Activated naive CD8-positive, alpha-beta T cell treated with anti-CD3 and anti-CD28 coated beads, Interleukin-2, amount 10 ng/mL, durations not matched to agents 7 days and 5 days (primary cell): ENCODE results near the gene SLC25A11. TPM values are rescaled to one million over a fixed set of nuclear protein-coding genes. Genes with fewer than 3 reads are reported as not detected.

Experiments
- ATAC-seq: fragments of 150-1000 bp; cut with Tn5 transposase; one replicate; pipeline ENCODE4 v1.10.0; 2021; ENCODE audit warnings: low read depth, moderate library complexity
- POLR2A ChIA-PET: fragments of 350-600 bp; sonication (Branson Sonifier 250); formaldehyde crosslinking; loops from one replicate; lab custom pipeline; 2021; ENCODE audit warnings: antibody characterized with exemption; lab: Charles Lee
- DNase-seq: peaks from one replicate; pipeline ENCODE4 v3.0.0; 2021
- H3K27ac Mint-ChIP-seq: one replicate; pipeline ENCODE4 v1.8.0; 2022; ENCODE audit warnings: mild to moderate bottlenecking, mixed read lengths
- H3K27me3 Mint-ChIP-seq: one replicate; pipeline ENCODE4 v1.8.0; 2022; ENCODE audit warnings: mild to moderate bottlenecking, moderate library complexity, mixed read lengths
- H3K36me3 Mint-ChIP-seq: one replicate; pipeline ENCODE4 v1.8.0; 2021; ENCODE audit warnings: mild to moderate bottlenecking, mixed read lengths
- H3K4me1 Mint-ChIP-seq: one replicate; pipeline ENCODE4 v1.8.0; 2021; ENCODE audit warnings: mixed read lengths
- H3K4me3 Mint-ChIP-seq: one replicate; pipeline ENCODE4 v1.8.0; 2022; ENCODE audit warnings: mild to moderate bottlenecking, moderate library complexity, mixed read lengths
- H3K9me3 Mint-ChIP-seq: one replicate; pipeline ENCODE4 v1.8.0; 2021; ENCODE audit warnings: mixed read lengths
- total RNA-seq, 2 experiments: library from RNA; stranded (reverse); gene quantifications; one replicate each; pipeline ENCODE4 v1.2.3, GENCODE V29; 2021

SLC25A11 gene
- total RNA-seq, 2 experiments from 2014 or later: 67.6 to 78.1 TPM

- H3K27me3 Mint-ChIP-seq: peaks cover 9% of the 10 kb centered on the region
- peak overlapping the region; percentile 73 for H3K27ac Mint-ChIP-seq
- H3K4me1 Mint-ChIP-seq: peaks cover 21% of the 10 kb centered on the region
- POLR2A ChIA-PET: interaction anchor here (0.6 to 2.2 kb wide), 6 partner anchors 9 to 190 kb away, joined by 3 to 8 read pairs (median 4); partner anchors contain the start of genes ARRB2, PFN1 and PLD2
- peaks cover 5% of the 10 kb centered on the region for H3K36me3 Mint-ChIP-seq
- peak overlapping the region; percentile 88 for H3K4me3 Mint-ChIP-seq
- peak; percentile 64 for DNase-seq
- ATAC-seq: peak; percentile 57
- H3K9me3 Mint-ChIP-seq: no peaks in the 10 kb centered on the region
Observed at GRCh38 chr17:4900231-4901107, 39.4 kb downstream of the SLC25A11 start.

- DNase-seq (peak; percentile 87), ATAC-seq (peak; percentile 71)
- H3K9me3 Mint-ChIP-seq: no peaks in the 10 kb centered on the region
- peaks cover 21% of the 10 kb centered on the region for H3K4me1 Mint-ChIP-seq
- peak within 1 kb of the TSS; percentile 84 for H3K27ac Mint-ChIP-seq
- POLR2A ChIA-PET: interaction anchor here (0.6 to 2.2 kb wide), 13 partner anchors 9 to 344 kb away, joined by 3 to 8 read pairs (median 3); partner anchors contain the start of genes ARRB2, MYBBP1A, PFN1 and PLD2
- peak within 1 kb of the TSS; percentile 88 for H3K4me3 Mint-ChIP-seq
- H3K36me3 Mint-ChIP-seq: peaks cover 5% of the 10 kb centered on the region
- peaks cover 6% of the 10 kb centered on the region for H3K27me3 Mint-ChIP-seq
Observed at GRCh38 chr17:4899341-4900230, 40.3 kb downstream of the SLC25A11 start, which contains the start of gene C17orf107. TSS of gene C17orf107 (plus strand) at chr17:4899536. CDS start at chr17:4899763, 227 bp downstream.

GRCh38 chr17:4898927-4899326 lies 40.9 kb downstream of the SLC25A11 start:
- Mint-ChIP-seq H3K27me3 (peaks cover 6% of the 10 kb centered on the region), H3K27ac (no peak overlapping the region), H3K36me3 (peaks cover 5% of the 10 kb centered on the region), H3K4me1 (peaks cover 21% of the 10 kb centered on the region), H3K9me3 (no peaks in the 10 kb centered on the region), H3K4me3 (peak overlapping the region; percentile 88)
- peak; percentile 1 for ATAC-seq
- no peak for DNase-seq
- POLR2A ChIA-PET: interaction anchor here (0.7 to 2.2 kb wide), 10 partner anchors 8 to 344 kb away, joined by 3 to 8 read pairs (median 4); partner anchors contain the start of genes ARRB2, MYBBP1A, PFN1 and RNF167

- H3K36me3 Mint-ChIP-seq: peaks cover 5% of the 10 kb centered on the region
- peaks cover 6% of the 10 kb centered on the region for H3K27me3 Mint-ChIP-seq
- H3K27ac Mint-ChIP-seq: no peak overlapping the region
- peaks cover 17% of the 10 kb centered on the region for H3K4me1 Mint-ChIP-seq
- H3K4me3 Mint-ChIP-seq: peak overlapping the region; percentile 40
- no peak for ATAC-seq
- no peaks in the 10 kb centered on the region for H3K9me3 Mint-ChIP-seq
- DNase-seq: no peak
- POLR2A ChIA-PET: interaction anchor here (1.1 to 1.4 kb wide), 3 partner anchors 36 to 108 kb away, joined by 3 to 8 read pairs (median 3); partner anchors contain the start of genes RNF167 and SLC25A11
Observed at GRCh38 chr17:4898351-4898750, 41.5 kb downstream of the SLC25A11 start.

GRCh38 chr17:4897785-4898184 lies 42.1 kb downstream of the SLC25A11 start:
- POLR2A ChIA-PET: no interaction called here
- Mint-ChIP-seq H3K27me3 (peaks cover 6% of the 10 kb centered on the region), H3K4me1 (peaks cover 11% of the 10 kb centered on the region), H3K36me3 (peaks cover 5% of the 10 kb centered on the region), H3K4me3 (no peak overlapping the region), H3K9me3 (no peaks in the 10 kb centered on the region), H3K27ac (no peak overlapping the region)
- DNase-seq (no peak), ATAC-seq (no peak)

GRCh38 chr17:4897198-4897687 lies 42.6 kb downstream of the SLC25A11 start:
- H3K4me1 Mint-ChIP-seq: peaks cover 7% of the 10 kb centered on the region
- ATAC-seq (no peak), DNase-seq (no peak)
- no peak overlapping the region for H3K4me3 Mint-ChIP-seq
- peaks cover 7% of the 10 kb centered on the region for H3K36me3 Mint-ChIP-seq
- H3K27ac Mint-ChIP-seq: no peak overlapping the region
- H3K9me3 Mint-ChIP-seq: no peaks in the 10 kb centered on the region
- H3K27me3 Mint-ChIP-seq: peaks cover 6% of the 10 kb centered on the region
- POLR2A ChIA-PET: interaction anchor here (1.1 kb wide), 1 partner anchor 184 kb away, joined by 5 read pairs; no protein-coding TSS in a partner anchor

- no peak overlapping the region for H3K27ac Mint-ChIP-seq
- ATAC-seq: no peak
- H3K27me3 Mint-ChIP-seq: peaks cover 6% of the 10 kb centered on the region
- DNase-seq: no peak
- peaks cover 7% of the 10 kb centered on the region for H3K4me1 Mint-ChIP-seq
- H3K9me3 Mint-ChIP-seq: no peaks in the 10 kb centered on the region
- no peak overlapping the region for H3K4me3 Mint-ChIP-seq
- H3K36me3 Mint-ChIP-seq: peaks cover 7% of the 10 kb centered on the region
- POLR2A ChIA-PET: interaction anchor here (1.1 kb wide), 1 partner anchor 183 kb away, joined by 5 read pairs; no protein-coding TSS in a partner anchor
Observed at GRCh38 chr17:4896332-4897197, 43.3 kb downstream of the SLC25A11 start.

GRCh38 chr17:4895657-4896331 lies 44.1 kb downstream of the SLC25A11 start:
- peaks cover 6% of the 10 kb centered on the region for H3K27me3 Mint-ChIP-seq
- ATAC-seq: no peak
- H3K36me3 Mint-ChIP-seq: peaks cover 7% of the 10 kb centered on the region
- H3K4me3 Mint-ChIP-seq: no peak overlapping the region
- no peaks in the 10 kb centered on the region for H3K9me3 Mint-ChIP-seq
- no peak for DNase-seq
- POLR2A ChIA-PET: no interaction called here
- H3K27ac Mint-ChIP-seq: no peak overlapping the region
- H3K4me1 Mint-ChIP-seq: peaks cover 7% of the 10 kb centered on the region

GRCh38 chr17:4895121-4895520 lies 44.7 kb downstream of the SLC25A11 start:
- ATAC-seq (no peak), DNase-seq (no peak)
- no peaks in the 10 kb centered on the region for H3K9me3 Mint-ChIP-seq
- H3K4me3 Mint-ChIP-seq: no peak overlapping the region
- peaks cover 6% of the 10 kb centered on the region for H3K27me3 Mint-ChIP-seq
- no peak overlapping the region for H3K27ac Mint-ChIP-seq
- peaks cover 5% of the 10 kb centered on the region for H3K4me1 Mint-ChIP-seq
- H3K36me3 Mint-ChIP-seq: peaks cover 7% of the 10 kb centered on the region
- POLR2A ChIA-PET: no interaction called here

- no peaks in the 10 kb centered on the region for H3K4me1 Mint-ChIP-seq
- POLR2A ChIA-PET: no interaction called here
Observed at GRCh38 chr17:4893721-4894560, 45.9 kb downstream of the SLC25A11 start.

GRCh38 chr17:4893272-4893671 lies 46.6 kb downstream of the SLC25A11 start:
- Mint-ChIP-seq H3K4me3 (no peak overlapping the region), H3K27me3 (no peaks in the 10 kb centered on the region), H3K27ac (no peak overlapping the region), H3K36me3 (peaks cover 7% of the 10 kb centered on the region), H3K4me1 (no peaks in the 10 kb centered on the region), H3K9me3 (no peaks in the 10 kb centered on the region)
- DNase-seq (no peak), ATAC-seq (no peak)
- POLR2A ChIA-PET: no interaction called here

More at GRCh38 chr17:4893721-4894560, 45.9 kb downstream of the SLC25A11 start:
- ATAC-seq: no peak
- Mint-ChIP-seq H3K27ac (no peak overlapping the region), H3K27me3 (no peaks in the 10 kb centered on the region), H3K9me3 (no peaks in the 10 kb centered on the region), H3K36me3 (peaks cover 7% of the 10 kb centered on the region), H3K4me3 (no peak overlapping the region)
- no peak for DNase-seq
